ENCODE results near the gene SRXN1.

GRCh38 chr20:647479-648019, 5.5 kb downstream of the SRXN1 start:
- TF ChIP-seq POLR2A (IDR thresholded peaks at IDR 0.05; ENCODE audit: low read length) (no peak), GATA1 (IDR thresholded peaks at IDR 0.05; ENCODE audit: low read depth, low read length) (no peak)

Measured in erythroblast (primary cell).